K562 (cell line): ENCODE measurements around the gene IVL. TPM values are rescaled to one million over a fixed set of nuclear protein-coding genes. Genes with fewer than 3 reads are reported as not detected.

Experiments used
- FOXJ3 ChIP-seq: sonication (generic); formaldehyde crosslinking; IDR thresholded peaks from 2 replicates; pipeline ENCODE4 v1.4.0; 2020; ENCODE audit warnings: mild to moderate bottlenecking, missing genetic modification reagents
- GATA2 ChIP-seq: sonication (generic); formaldehyde crosslinking; IDR thresholded peaks from 2 replicates; pipeline ENCODE4 v1.4.0; 2020; ENCODE audit warnings: mild to moderate bottlenecking, missing genetic modification reagents
- HMGN3 ChIP-seq: IDR thresholded peaks from 2 replicates; pipeline ENCODE4 v1.6.1; 2011; ENCODE audit warnings: borderline replicate concordance, low read depth, mild to moderate bottlenecking, mixed read lengths, low read length; ENCODE audit not compliant: insufficient read length; ENCODE audit errors: extremely low read depth
- MGA ChIP-seq: fragments of 450-650 bp; IDR thresholded peaks from 2 replicates; pipeline ENCODE4 v1.6.1; 2016; ENCODE audit warnings: mild to moderate bottlenecking, moderate library complexity
- SP1 ChIP-seq: sonication (generic); formaldehyde crosslinking; IDR thresholded peaks from 2 replicates; pipeline ENCODE4 v1.8.1; 2022; ENCODE audit warnings: mild to moderate bottlenecking, missing genetic modification reagents
- ZNF124 ChIP-seq: sonication (generic); formaldehyde crosslinking; IDR thresholded peaks from 2 replicates; pipeline ENCODE4 v1.8.1; 2022; ENCODE audit warnings: missing genetic modification reagents
- ZNF584 ChIP-seq: fragments of 200-800 bp; sonication (Bioruptor generic); IDR thresholded peaks from 2 replicates; pipeline ENCODE4 v1.6.1; 2016; ENCODE audit warnings: low read depth, mild to moderate bottlenecking, missing genetic modification characterization, missing compliant biosample characterization
- polyA plus RNA-seq, 8 experiments: library from polyadenylated mRNA; depleted of rRNA in 4 of 8; stranded (reverse) in 5 of 8; unstranded in 3 of 8; fragments of >200 nt; fragmentation: Nextera tagmentation in 2 of 8; fragmentation: Illumina TruSeq in 1 of 8; extraction: Ambion mirVana in 2 of 8; extraction: Trizol in 1 of 8; gene quantifications; 2 replicates each; pipeline versions ENCODE4 v1.2.1 to v1.2.3, GENCODE V29; 2011 to 2014; ENCODE audit warnings: inconsistent platforms in 1 of 8, missing spikeins in 1 of 8
- total RNA-seq, 7 experiments: library from RNA; depleted of rRNA in 6 of 7; stranded (reverse); fragments of >200 nt in 6 of 7; fragmentation: Illumina TruSeq in 2 of 7; extraction: Trizol in 2 of 7; gene quantifications; 2 replicates each; pipeline versions ENCODE4 v1.2.1 to v1.2.3, GENCODE V29; 2011 to 2021; ENCODE audit warnings: low replicate concordance in 1 of 7

IVL gene
- total and polyA plus RNA-seq, 9 of the 15 experiments (the other 6 are each of a cell fraction or from before 2014, with no cell fraction given) = not detected

GRCh38 chr1:152902636-152903035 is 5.7 kb upstream of the IVL start (continued):
- TF ChIP-seq MGA (no peak), FOXJ3 (no peak), SP1 (no peak), GATA2 (CRISPR knock-in tag) (no peak), ZNF584 (no peak), HMGN3 (no peak), ZNF124 (CRISPR knock-in tag) (no peak)
